Breast epithelium (tissue), 4 donors: ENCODE measurements around the gene MS4A8. TPM values are rescaled to one million over a fixed set of nuclear protein-coding genes. Genes with fewer than 3 reads are reported as not detected.
"Not testable (repeated sequence)": the region's sequence is repeated elsewhere in the genome, so short reads cannot be mapped to it uniquely, and the experiment has no call there.

Source experiments
- DNase-seq, 2 donors: peaks; one replicate each; pipeline ENCODE4 v3.0.0-alpha.2; 2019; ENCODE audit warnings: low spot score in 2 of 2
- H3K27ac ChIP-seq, 2 donors: fragments of 200-600 bp; sonication (generic) in 1 of 2; one replicate each; pipeline ENCODE4 v1.5.1; 2016 to 2019; ENCODE audit warnings: mild to moderate bottlenecking in 1 of 2
- H3K27me3 ChIP-seq, 2 donors: fragments of 200-600 bp; sonication (generic) in 1 of 2; one replicate each; pipeline versions ENCODE4 v1.5.1 to v1.6.0; 2017 to 2019; ENCODE audit warnings: control low read depth in 1 of 2, mild to moderate bottlenecking in 1 of 2
- H3K36me3 ChIP-seq: fragments of 200-600 bp; one replicate; pipeline ENCODE4 v1.5.1; 2019
- H3K4me1 ChIP-seq, 2 donors: fragments of 200-600 bp; sonication (generic); one replicate each; pipeline ENCODE4 v1.5.1; 2016 to 2019; ENCODE audit warnings: control low read depth in 1 of 2
- H3K4me3 ChIP-seq, 3 donors: fragments of 200-600 bp; sonication (generic); 1 replicate in 2 of 3; 2 replicates in 1 of 3; pipeline ENCODE4 v1.5.1; 2016 to 2019; ENCODE audit warnings: mild to moderate bottlenecking in 3 of 3, moderate library complexity in 2 of 3
- H3K9me3 ChIP-seq, 2 donors: fragments of 200-600 bp; sonication (generic) in 1 of 2; one replicate each; pipeline ENCODE4 v1.5.1; 2016 to 2019; ENCODE audit warnings: control low read depth in 1 of 2
- CTCF ChIP-seq, 3 donors: fragments of 450-650 bp; IDR thresholded peaks; one replicate each; pipeline ENCODE4 v1.5.1; 2016 to 2017; ENCODE audit warnings: antibody characterized with exemption in 3 of 3, mild to moderate bottlenecking in 3 of 3, moderate library complexity in 3 of 3
- POLR2A ChIP-seq: fragments of 450-650 bp; IDR thresholded peaks from one replicate; pipeline ENCODE4 v1.6.1; 2016; ENCODE audit warnings: antibody characterized with exemption, mild to moderate bottlenecking, moderate library complexity
- POLR2AphosphoS5 ChIP-seq, 3 donors: sonication (generic); formaldehyde crosslinking; IDR thresholded peaks; one replicate each; pipeline ENCODE4 v1.6.1; 2017; ENCODE audit warnings: antibody characterized with exemption in 3 of 3
- intact Hi-C: fragments of 100-400 bp; cut with DNase I; formaldehyde crosslinking; loops from one replicate; pipeline ENCODE4 v1.15.1; 2023; ENCODE audit warnings: low total_unique reads
- total RNA-seq, 3 donors: library from RNA; depleted of rRNA; stranded (reverse); fragments of >200 nt; gene quantifications; one replicate each; pipeline ENCODE4 v1.1.0, GENCODE V29; 2016

Gene MS4A8
- total RNA-seq = under 1 TPM in 1 of 3 donors, not detected in 2; 0.66 TPM

GRCh38 chr11:60699284-60699691, at the start of gene MS4A8:
TSS of gene MS4A8 (plus strand) at chr11:60699612. CDS start at chr11:60700861, 1,249 bp downstream.
- Histone ChIP-seq H3K36me3 (no peaks in the 10 kb centered on the region), H3K27ac (no peak within 1 kb of the TSS), H3K4me3 (no peak within 1 kb of the TSS), H3K4me1 (no peaks in the 10 kb centered on the region), H3K9me3 (no peaks in the 10 kb centered on the region), H3K27me3 (no peaks in the 10 kb centered on the region)
- DNase-seq = no peak
- intact Hi-C loops = no loop called here
- TF ChIP-seq CTCF (IDR thresholded peaks at IDR 0.05) = no peak
- TF ChIP-seq POLR2AphosphoS5 (IDR thresholded peaks at IDR 0.05) = no peak
- no peak for TF ChIP-seq POLR2A

GRCh38 chr11:60657888-60658287, 41.5 kb upstream of the MS4A8 start:
- no peaks in the 10 kb centered on the region for H3K9me3 ChIP-seq
- peak overlapping the region; percentile 29 to 52 for H3K27ac ChIP-seq
- H3K27me3 ChIP-seq = no peaks in the 10 kb centered on the region
- DNase-seq = no peak
- intact Hi-C loops = no loop called here
- no peaks in the 10 kb centered on the region for H3K36me3 ChIP-seq
- H3K4me3 ChIP-seq = no peak overlapping the region
- no peak for TF ChIP-seq POLR2A
- no peak for TF ChIP-seq CTCF (IDR thresholded peaks at IDR 0.05)
- no peak for TF ChIP-seq POLR2AphosphoS5 (IDR thresholded peaks at IDR 0.05)
- no peaks in the 10 kb centered on the region for H3K4me1 ChIP-seq

- H3K9me3 ChIP-seq = no peaks in the 10 kb centered on the region
- H3K36me3 ChIP-seq = no peaks in the 10 kb centered on the region
- no peak for DNase-seq
- no peak for TF ChIP-seq CTCF (IDR thresholded peaks at IDR 0.05)
- TF ChIP-seq POLR2A = no peak
- TF ChIP-seq POLR2AphosphoS5 (IDR thresholded peaks at IDR 0.05) = no peak
- H3K4me1 ChIP-seq = no peaks in the 10 kb centered on the region
- intact Hi-C loops = no loop called here
- H3K27me3 ChIP-seq = no peaks in the 10 kb centered on the region
- H3K4me3 ChIP-seq = no peak overlapping the region
- peak overlapping the region; percentile 29 to 52 for H3K27ac ChIP-seq
Observed at GRCh38 chr11:60658409-60658808, 41.0 kb upstream of the MS4A8 start.

- H3K9me3 ChIP-seq = peaks cover 0 to 19% of the 10 kb centered on the region in 2 donors
- no peak overlapping the region for H3K4me3 ChIP-seq
- no peaks in the 10 kb centered on the region for H3K4me1 ChIP-seq
- TF ChIP-seq CTCF (IDR thresholded peaks at IDR 0.05) (no peak), POLR2A (no peak), POLR2AphosphoS5 (IDR thresholded peaks at IDR 0.05) (no peak)
- H3K36me3 ChIP-seq = peaks cover 6% of the 10 kb centered on the region
- no peak for DNase-seq
- no peaks in the 10 kb centered on the region for H3K27me3 ChIP-seq
- intact Hi-C loops = no loop called here
- no peak overlapping the region for H3K27ac ChIP-seq
Observed at GRCh38 chr11:60672255-60672654, 27.2 kb upstream of the MS4A8 start.

GRCh38 chr11:60678231-60678630, 21.2 kb upstream of the MS4A8 start:
- H3K4me3 ChIP-seq, H3K4me1 ChIP-seq, H3K27me3 ChIP-seq, H3K36me3 ChIP-seq, H3K27ac ChIP-seq, intact Hi-C loops, DNase-seq: not testable (repeated sequence)
- peaks cover 9 to 34% of the 10 kb centered on the region in 2 donors for H3K9me3 ChIP-seq

GRCh38 chr11:60679879-60680278, 19.5 kb upstream of the MS4A8 start:
- H3K4me1 ChIP-seq = no peaks in the 10 kb centered on the region
- H3K9me3 ChIP-seq = peaks cover 9 to 27% of the 10 kb centered on the region in 2 donors
- intact Hi-C loops = no loop called here
- no peak overlapping the region for H3K27ac ChIP-seq
- H3K27me3 ChIP-seq = no peaks in the 10 kb centered on the region
- no peaks in the 10 kb centered on the region for H3K36me3 ChIP-seq
- H3K4me3 ChIP-seq = no peak overlapping the region
- TF ChIP-seq POLR2A = no peak
- DNase-seq = no peak
